CD4-positive, alpha-beta T cell treated with Interleukin-4 for 4 hours (primary cell): ENCODE data around the gene LSP1.

Experiments
- DNase-seq: peaks from one replicate; pipeline ENCODE4 v3.0.0-alpha.2; 2020

Gene LSP1

GRCh38 chr11:1825039-1825740, 27.7 kb upstream of the LSP1 start:
- DNase-seq: no peak

GRCh38 chr11:1825785-1826451, 27.0 kb upstream of the LSP1 start:
- DNase-seq: no peak

GRCh38 chr11:1826552-1827094, 26.3 kb upstream of the LSP1 start:
- DNase-seq: no peak

- no peak for DNase-seq
These were observed 25.6 kb upstream of the LSP1 start for GRCh38 chr11:1827095-1827813.

GRCh38 chr11:1827931-1828330, 25.0 kb upstream of the LSP1 start:
- DNase-seq: no peak

- no peak for DNase-seq
These were observed 24.3 kb upstream of the LSP1 start for GRCh38 chr11:1828542-1828941.

- no peak for DNase-seq
These were observed 23.7 kb upstream of the LSP1 start for GRCh38 chr11:1829039-1829820.

GRCh38 chr11:1830004-1830321, 22.9 kb upstream of the LSP1 start:
- no peak for DNase-seq

GRCh38 chr11:1830322-1831223, 22.3 kb upstream of the LSP1 start:
- DNase-seq: no peak

- no peak for DNase-seq
These were observed 21.3 kb upstream of the LSP1 start for GRCh38 chr11:1831338-1832210.

- peak; percentile 33 for DNase-seq
These were observed 20.5 kb upstream of the LSP1 start for GRCh38 chr11:1832211-1832919.

GRCh38 chr11:1832920-1833295, 20.0 kb upstream of the LSP1 start:
- no peak for DNase-seq

GRCh38 chr11:1834062-1834610, 18.7 kb upstream of the LSP1 start:
- DNase-seq: no peak

GRCh38 chr11:1834779-1835670, 17.9 kb upstream of the LSP1 start, which contains the start of gene SYT8:
TSS of gene SYT8 (plus strand) at chr11:1834990. CDS start at chr11:1835106, 116 bp downstream.
- no peak for DNase-seq

GRCh38 chr11:1835671-1836010, 17.2 kb upstream of the LSP1 start:
- DNase-seq: no peak

- no peak for DNase-seq
These were observed 16.6 kb upstream of the LSP1 start for GRCh38 chr11:1836011-1836945.

GRCh38 chr11:1837171-1838076, 15.5 kb upstream of the LSP1 start:
- peak; percentile 71 for DNase-seq
